Upper lobe of left lung (tissue), 4 donors: Measurements from ENCODE around the gene GLI1.
"Not testable (repeated sequence)": the region's sequence is repeated elsewhere in the genome, so short reads cannot be mapped to it uniquely, and the experiment has no call there.

Experiments
- CTCF ChIP-seq, 6 experiments: fragments of 450-650 bp in 4 of 6; fragments of 200-600 bp in 2 of 6; sonication (generic) in 2 of 6; IDR thresholded peaks; one replicate each; pipeline ENCODE4 v1.5.1; 2016 to 2019; ENCODE audit warnings: antibody characterized with exemption in 6 of 6
- EP300 ChIP-seq, 4 donors: sonication (generic); formaldehyde crosslinking; IDR thresholded peaks; one replicate each; pipeline ENCODE4 v1.5.1; 2017; ENCODE audit warnings: antibody characterized with exemption in 4 of 4, control low read depth in 2 of 4
- POLR2AphosphoS5 ChIP-seq, 2 donors: sonication (generic); formaldehyde crosslinking; IDR thresholded peaks; one replicate each; pipeline ENCODE4 v1.5.1; 2017; ENCODE audit warnings: antibody characterized with exemption in 2 of 2

GRCh38 chr12:57506541-57506940 is 47.0 kb downstream of the GLI1 start:
- not testable (repeated sequence) for TF ChIP-seq CTCF, POLR2AphosphoS5, EP300 (IDR thresholded peaks at IDR 0.05)
